RCC 7860 (cell line): Measurements from ENCODE around the gene ZNF784.

ENCODE experiments used
- DNase-seq: peaks from one replicate; pipeline ENCODE4 v3.0.0-alpha.2; 2015; ENCODE audit warnings: low spot score
- FAIRE-seq: peaks from 2 replicates; lab custom pipeline; 2012; peaks lifted over from hg19 to GRCh38; lab: Jason Lieb, UNC

The ZNF784 gene

GRCh38 chr19:55605637-55606470, 18.5 kb downstream of the ZNF784 start, which contains the start of gene ZNF865:
TSS of gene ZNF865 (plus strand) at chr19:55605647. CDS start at chr19:55613619, 7,972 bp downstream.
- peak; percentile 38 for FAIRE-seq
- peak; percentile 72 for DNase-seq

GRCh38 chr19:55605207-55605636, 19.1 kb downstream of the ZNF784 start:
- no peak for FAIRE-seq
- peak; percentile 89 for DNase-seq

- FAIRE-seq (no peak), DNase-seq (no peak)
Measured at GRCh38 chr19:55603581-55604292, 20.6 kb downstream of the ZNF784 start.

- FAIRE-seq = no peak
Measured at GRCh38 chr19:55603115-55603514, 21.3 kb downstream of the ZNF784 start.

GRCh38 chr19:55602104-55603001, 22.0 kb downstream of the ZNF784 start:
- DNase-seq (no peak), FAIRE-seq (no peak)

More at GRCh38 chr19:55603115-55603514, 21.3 kb downstream of the ZNF784 start:
- no peak for DNase-seq

GRCh38 chr19:55601084-55601483, 23.3 kb downstream of the ZNF784 start:
- DNase-seq = no peak

GRCh38 chr19:55600662-55601028, 23.7 kb downstream of the ZNF784 start:
- no peak for DNase-seq
- no peak for FAIRE-seq

More at GRCh38 chr19:55601084-55601483, 23.3 kb downstream of the ZNF784 start:
- FAIRE-seq = no peak

- no peak for FAIRE-seq
Measured at GRCh38 chr19:55599842-55600661, 24.3 kb downstream of the ZNF784 start, which contains the start of gene ZNF524. TSS of gene ZNF524 (plus strand) at chr19:55600288. CDS start at chr19:55602113, 1,825 bp downstream.

GRCh38 chr19:55599468-55599841, 24.9 kb downstream of the ZNF784 start, which contains the start of gene FIZ1:
TSS of gene FIZ1 (minus strand) at chr19:55599517. CDS start at chr19:55597865, 1,652 bp downstream.
- FAIRE-seq (peak; percentile 35), DNase-seq (peak; percentile 82)

More at GRCh38 chr19:55599842-55600661, 24.3 kb downstream of the ZNF784 start, which contains the start of gene ZNF524:
- DNase-seq = peak; percentile 51

- DNase-seq (peak; percentile 76), FAIRE-seq (peak; percentile 75)
Measured at GRCh38 chr19:55598719-55599467, 25.5 kb downstream of the ZNF784 start.

- no peak for FAIRE-seq
Measured at GRCh38 chr19:55598034-55598433, 26.3 kb downstream of the ZNF784 start.

GRCh38 chr19:55597501-55597921, 26.9 kb downstream of the ZNF784 start:
- no peak for FAIRE-seq

More at GRCh38 chr19:55598034-55598433, 26.3 kb downstream of the ZNF784 start:
- DNase-seq = no peak

GRCh38 chr19:55596304-55596703, 28.1 kb downstream of the ZNF784 start:
- FAIRE-seq (no peak), DNase-seq (no peak)

More at GRCh38 chr19:55597501-55597921, 26.9 kb downstream of the ZNF784 start:
- DNase-seq = no peak

- DNase-seq (no peak), FAIRE-seq (no peak)
Measured at GRCh38 chr19:55594996-55595545, 29.3 kb downstream of the ZNF784 start.

GRCh38 chr19:55593096-55593772, 31.1 kb downstream of the ZNF784 start:
- FAIRE-seq = no peak

GRCh38 chr19:55592391-55593090, 31.8 kb downstream of the ZNF784 start:
- no peak for DNase-seq
- no peak for FAIRE-seq

More at GRCh38 chr19:55593096-55593772, 31.1 kb downstream of the ZNF784 start:
- no peak for DNase-seq

- no peak for FAIRE-seq
- no peak for DNase-seq
Measured at GRCh38 chr19:55591555-55591954, 32.8 kb downstream of the ZNF784 start.
